Bronchial epithelial cell (primary cell): Measurements from ENCODE around the gene OAS3. TPM values are rescaled to one million over a fixed set of nuclear protein-coding genes. Genes with fewer than 3 reads are reported as not detected.

Experiments
- DNase-seq: peaks from one replicate; pipeline ENCODE4 v3.0.0-alpha.2; 2010; ENCODE audit warnings: low read depth
- FAIRE-seq: peaks from 2 replicates; lab custom pipeline; 2011; peaks lifted over from hg19 to GRCh38; lab: Jason Lieb, UNC
- H3K27me3 ChIP-seq: 2 replicates; pipeline ENCODE4 v1.5.1; 2011; ENCODE audit warnings: low read length; ENCODE audit not compliant: control insufficient read depth, insufficient read depth
- H3K36me3 ChIP-seq: 2 replicates; pipeline ENCODE4 v1.5.1; 2011; ENCODE audit warnings: low read length; ENCODE audit not compliant: control insufficient read depth, insufficient read depth
- H3K4me3 ChIP-seq: 2 replicates; pipeline ENCODE4 v1.5.1; 2011; ENCODE audit warnings: mild to moderate bottlenecking, low read depth, low read length, control low read depth
- CTCF ChIP-seq: IDR thresholded peaks from 2 replicates; pipeline ENCODE4 v1.5.1; 2011; ENCODE audit warnings: mild to moderate bottlenecking, moderate library complexity, low read length, control low read depth, inconsistent platforms; ENCODE audit not compliant: insufficient read depth, severe bottlenecking
- total RNA-seq: library from RNA; depleted of rRNA; stranded (reverse); fragments of >200 nt; gene quantifications from 2 replicates; pipeline ENCODE4 v1.2.1, GENCODE V29; 2014

OAS3 gene
- total RNA-seq, 1 donor from 2014 or later = 1.3 TPM

- TF ChIP-seq CTCF = no peak
- DNase-seq (no peak), FAIRE-seq (peak; percentile 28)
- H3K36me3 ChIP-seq = no peaks in the 10 kb centered on the region
- H3K27me3 ChIP-seq = no peaks in the 10 kb centered on the region
- H3K4me3 ChIP-seq = no peak overlapping the region
Observed at GRCh38 chr12:112969547-112970306, 31.5 kb downstream of the OAS3 start.

GRCh38 chr12:112970391-112970790 is 32.1 kb downstream of the OAS3 start:
- DNase-seq = no peak
- no peak for TF ChIP-seq CTCF
- no peaks in the 10 kb centered on the region for H3K36me3 ChIP-seq
- no peak overlapping the region for H3K4me3 ChIP-seq
- no peaks in the 10 kb centered on the region for H3K27me3 ChIP-seq
- no peak for FAIRE-seq

- Histone ChIP-seq H3K36me3 (no peaks in the 10 kb centered on the region), H3K27me3 (no peaks in the 10 kb centered on the region), H3K4me3 (no peak overlapping the region)
- FAIRE-seq (no peak), DNase-seq (no peak)
- no peak for TF ChIP-seq CTCF
Observed at GRCh38 chr12:112971248-112971647, 33.0 kb downstream of the OAS3 start.

GRCh38 chr12:112973011-112973735 is 34.9 kb downstream of the OAS3 start:
- FAIRE-seq = no peak
- no peak for DNase-seq
- H3K4me3 ChIP-seq = no peak overlapping the region
- TF ChIP-seq CTCF = no peak
- H3K27me3 ChIP-seq = no peaks in the 10 kb centered on the region
- no peaks in the 10 kb centered on the region for H3K36me3 ChIP-seq

- H3K27me3 ChIP-seq = no peaks in the 10 kb centered on the region
- FAIRE-seq = no peak
- DNase-seq = no peak
- no peaks in the 10 kb centered on the region for H3K36me3 ChIP-seq
- TF ChIP-seq CTCF = no peak
- no peak overlapping the region for H3K4me3 ChIP-seq
Observed at GRCh38 chr12:112973818-112974231, 35.6 kb downstream of the OAS3 start.
